GM23248 (cell line): Measurements from ENCODE around the gene NRP1.
"Not testable (repeated sequence)": the region's sequence is repeated elsewhere in the genome, so short reads cannot be mapped to it uniquely, and the experiment has no call there.

Experiments used
- EZH2 ChIP-seq: fragments of 200-600 bp; sonication (generic); IDR thresholded peaks from 2 replicates; pipeline ENCODE4 v1.6.1; 2018; ENCODE audit warnings: antibody characterized with exemption, mild to moderate bottlenecking; ENCODE audit not compliant: insufficient read depth, poor library complexity, severe bottlenecking
- EZH2phosphoT487 ChIP-seq: fragments of 200-600 bp; sonication (generic); IDR thresholded peaks from 2 replicates; pipeline ENCODE4 v1.6.1; 2018; ENCODE audit warnings: antibody characterized with exemption, moderate library complexity, mild to moderate bottlenecking, low read depth; ENCODE audit not compliant: insufficient read depth

GRCh38 chr10:33300544-33300943, 33.9 kb downstream of the NRP1 start:
- not testable (repeated sequence) for TF ChIP-seq EZH2phosphoT487, EZH2
